GM12865 (cell line): Measurements from ENCODE around the gene RBPMS2.
"Not testable (repeated sequence)": the region's sequence is repeated elsewhere in the genome, so short reads cannot be mapped to it uniquely, and the experiment has no call there.

Source experiments
- DNase-seq: peaks from one replicate; pipeline ENCODE4 v3.0.0; 2010; ENCODE audit warnings: low read depth
- H3K4me3 ChIP-seq: 2 replicates; pipeline ENCODE4 v1.5.1; 2011; ENCODE audit warnings: mild to moderate bottlenecking, low read depth, low read length, control low read depth
- CTCF ChIP-seq: IDR thresholded peaks from 2 replicates; pipeline ENCODE4 v1.5.1; 2011; ENCODE audit warnings: low read length, control low read depth, low read depth, inconsistent platforms; ENCODE audit not compliant: insufficient read depth; ENCODE audit errors: missing control alignments

The RBPMS2 gene

GRCh38 chr15:64746921-64747320, 28.5 kb downstream of the RBPMS2 start:
- H3K4me3 ChIP-seq: no peak overlapping the region
- no peak for DNase-seq
- no peak for TF ChIP-seq CTCF

- no peak for TF ChIP-seq CTCF
- DNase-seq: no peak
- H3K4me3 ChIP-seq: no peak overlapping the region
These were observed 29.0 kb downstream of the RBPMS2 start for GRCh38 chr15:64746356-64746755.

GRCh38 chr15:64743691-64744090, 31.7 kb downstream of the RBPMS2 start:
- no peak overlapping the region for H3K4me3 ChIP-seq
- TF ChIP-seq CTCF: no peak
- DNase-seq: no peak

- DNase-seq: no peak
- TF ChIP-seq CTCF: no peak
- H3K4me3 ChIP-seq: no peak overlapping the region
These were observed 32.5 kb downstream of the RBPMS2 start for GRCh38 chr15:64742921-64743320.

DNA sequence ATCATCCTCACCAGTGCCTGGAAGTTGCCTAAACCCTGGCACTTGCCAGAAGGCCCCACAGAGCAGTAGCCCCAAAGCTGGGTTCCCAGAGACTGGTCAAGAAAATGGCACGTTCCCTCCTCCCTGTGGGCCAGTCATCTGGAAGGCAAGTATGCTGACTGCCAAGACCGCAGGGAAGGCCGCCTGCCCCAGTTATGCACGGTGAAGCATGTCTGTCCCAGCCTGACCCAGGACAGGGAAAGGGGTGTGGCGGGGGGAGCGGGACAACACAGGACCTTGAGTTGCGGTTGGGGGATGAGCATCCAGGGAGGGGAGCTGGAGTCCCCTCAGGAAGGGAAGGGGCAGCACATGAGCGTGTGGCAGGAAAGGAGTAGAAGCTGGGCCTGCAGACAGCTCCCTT, 33.0 kb downstream of the RBPMS2 start:
- no peak for TF ChIP-seq CTCF
- no peak for DNase-seq

GRCh38 chr15:64741708-64742107, 33.7 kb downstream of the RBPMS2 start:
- H3K4me3 ChIP-seq, DNase-seq: not testable (repeated sequence)

More for the DNA sequence above, 33.0 kb downstream of the RBPMS2 start:
- no peak overlapping the region for H3K4me3 ChIP-seq

DNA sequence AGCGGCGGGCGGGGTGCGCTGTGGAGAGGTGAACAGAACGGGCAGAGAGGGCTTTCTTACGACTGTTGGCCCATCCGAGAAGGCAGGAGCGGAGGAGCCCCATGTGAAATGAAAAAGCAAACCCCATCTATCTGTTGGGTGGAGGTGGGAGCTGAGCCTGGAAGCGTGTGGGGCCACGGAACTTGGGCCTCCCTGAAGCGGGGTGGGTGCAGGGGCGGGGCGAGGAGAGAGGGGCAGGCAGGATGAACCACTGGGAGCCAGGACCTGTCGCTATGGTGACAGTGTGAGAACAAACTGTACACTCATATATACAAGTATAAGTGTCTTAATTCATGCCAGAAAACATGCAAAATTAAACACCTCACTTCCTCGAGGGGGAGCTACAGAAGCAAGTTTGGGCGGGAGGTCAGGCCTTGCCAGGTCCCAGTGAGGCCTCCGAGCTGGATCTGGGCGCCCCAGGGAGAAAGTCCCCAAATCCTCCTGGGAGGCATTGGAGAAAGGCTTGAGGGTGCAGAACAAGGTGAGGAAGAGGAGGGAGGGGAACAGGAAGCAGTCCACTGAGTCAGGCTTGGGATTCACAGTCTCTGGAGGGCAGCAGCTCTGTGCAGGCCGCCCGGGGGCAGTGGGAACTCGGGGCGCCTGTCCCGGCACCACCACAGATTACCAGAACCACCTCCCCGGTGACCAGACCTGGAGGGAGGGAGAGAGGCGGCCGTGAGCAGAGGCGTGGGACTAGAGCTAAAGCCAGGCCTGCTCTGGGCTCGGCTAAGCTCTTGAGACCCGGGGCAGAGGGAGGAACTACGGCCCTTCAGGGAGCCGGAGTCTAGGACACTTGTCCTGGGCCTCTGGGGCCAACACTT, 34.8 kb downstream of the RBPMS2 start:
- no peak overlapping the region for H3K4me3 ChIP-seq
- DNase-seq: peak; percentile 55
- TF ChIP-seq CTCF: peak; percentile 29
